Adipose tissue (tissue), 3 donors: ENCODE data around the gene CAMTA1. TPM values are rescaled to one million over a fixed set of nuclear protein-coding genes. Genes with fewer than 3 reads are reported as not detected.

Experiments
- H3K27ac ChIP-seq: one replicate; pipeline ENCODE4 v1.5.1; 2013; ENCODE audit warnings: low read depth, low read length
- WGBS, 3 donors: extraction: QIAGEN DNeasy Blood & Tissue Kit; methylation state at CpG; one replicate each; pipeline ENCODE4 v1.1.7; 2013; 5-methylcytosine and 5-hydroxymethylcytosine counted together
- polyA plus RNA-seq, 3 donors: library from polyadenylated mRNA; stranded (reverse); fragments of 200-250 nt; gene quantifications; one replicate each; pipeline ENCODE4 v1.2.3, GENCODE V29; 2013
- donor health status: healthy with polysubstance abuse.
- donor health status: Bipolar disorder and iron deficiency.
- donor health status: healthy.

CAMTA1 gene
- polyA plus RNA-seq, 3 donors = 25.7 to 111 (median 60.2) TPM

DNA sequence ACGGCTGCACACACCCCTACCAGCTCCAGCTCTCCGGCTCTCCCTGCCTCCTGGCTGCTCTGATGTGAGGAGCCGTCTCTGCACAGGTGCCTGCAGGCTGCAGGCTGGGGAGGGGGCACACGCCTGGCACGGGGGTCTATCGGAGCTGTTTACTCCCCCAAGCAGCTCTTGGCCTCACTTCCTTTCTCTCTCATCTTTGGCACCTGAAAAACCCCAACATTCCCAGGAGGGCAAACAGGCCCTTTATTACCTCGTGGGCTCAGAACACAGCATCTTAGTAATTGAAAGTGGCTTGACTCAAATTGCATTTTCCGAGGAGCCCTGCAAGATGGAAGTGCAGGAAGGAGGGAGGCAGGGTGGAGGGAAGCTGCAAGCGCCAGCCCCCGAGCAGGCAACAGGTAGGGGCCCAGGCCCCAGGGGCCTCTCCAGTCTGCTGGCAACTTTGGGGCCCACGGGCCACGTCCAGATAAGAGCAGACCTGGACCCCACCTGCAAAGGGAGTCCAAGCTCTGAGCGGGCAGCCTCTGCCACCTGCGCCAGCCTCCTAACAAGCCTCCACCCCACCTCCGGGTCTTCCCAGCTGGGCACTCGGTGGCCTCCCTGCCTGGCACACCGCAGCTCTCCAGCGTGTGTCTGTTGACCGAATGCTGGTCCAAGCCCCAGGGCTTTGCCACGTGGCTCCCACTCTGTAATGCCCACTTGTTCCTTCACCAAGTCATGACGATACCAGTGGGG, 722.2 kb downstream of the CAMTA1 start:
- WGBS, 3 donors = 85 to 89% (median 86%) methylated on average over 20 to 21 of the region's 21 CpGs

DNA sequence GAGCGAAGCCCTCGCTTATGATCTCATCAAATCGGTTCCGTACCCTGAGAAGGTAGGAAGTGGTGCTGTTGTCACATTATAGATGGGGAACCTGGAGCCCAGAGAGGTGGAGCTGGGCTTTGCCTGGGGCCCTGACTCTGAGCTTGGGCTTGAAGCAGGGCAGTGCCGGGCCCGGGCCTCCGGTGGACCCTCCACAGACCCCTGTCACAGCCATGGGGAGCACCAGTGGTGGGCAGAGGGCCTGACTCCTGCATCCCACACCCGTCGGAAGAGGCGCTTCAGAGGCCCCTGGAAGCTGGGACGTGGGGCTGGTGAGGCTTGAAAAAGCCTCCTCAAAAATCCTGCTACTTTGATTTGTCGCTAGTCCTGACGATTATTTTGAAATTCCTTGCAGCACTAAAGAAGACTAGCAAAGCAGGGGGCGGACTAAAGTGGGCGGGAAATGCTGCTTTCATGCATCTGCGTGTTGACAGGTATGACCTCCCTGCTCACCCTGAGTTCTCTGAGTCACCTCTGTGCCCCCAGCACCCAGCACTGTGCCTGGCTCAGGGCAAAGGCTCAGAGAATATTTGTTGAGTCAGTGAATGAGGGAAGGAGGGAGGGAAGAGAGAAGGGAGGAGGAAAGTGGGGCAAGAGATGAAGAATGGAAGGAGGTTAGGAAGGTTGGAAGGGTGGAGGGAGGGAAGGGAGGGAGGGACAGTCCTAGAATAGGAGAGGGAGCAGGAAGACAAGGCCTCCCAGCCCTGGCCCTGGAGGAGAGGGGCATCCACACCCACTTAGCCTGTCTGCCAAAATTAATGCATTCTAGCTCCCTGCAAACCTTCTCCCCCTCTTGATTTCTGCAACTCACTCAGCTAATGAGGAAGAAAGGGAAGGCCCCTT, 723.0 kb downstream of the CAMTA1 start:
- 82 to 90% (median 90%) methylated on average over 16 of the region's 16 CpGs for WGBS, 3 donors

More for the DNA sequence above, 722.2 kb downstream of the CAMTA1 start:
- H3K27ac ChIP-seq = no peak overlapping the region

DNA sequence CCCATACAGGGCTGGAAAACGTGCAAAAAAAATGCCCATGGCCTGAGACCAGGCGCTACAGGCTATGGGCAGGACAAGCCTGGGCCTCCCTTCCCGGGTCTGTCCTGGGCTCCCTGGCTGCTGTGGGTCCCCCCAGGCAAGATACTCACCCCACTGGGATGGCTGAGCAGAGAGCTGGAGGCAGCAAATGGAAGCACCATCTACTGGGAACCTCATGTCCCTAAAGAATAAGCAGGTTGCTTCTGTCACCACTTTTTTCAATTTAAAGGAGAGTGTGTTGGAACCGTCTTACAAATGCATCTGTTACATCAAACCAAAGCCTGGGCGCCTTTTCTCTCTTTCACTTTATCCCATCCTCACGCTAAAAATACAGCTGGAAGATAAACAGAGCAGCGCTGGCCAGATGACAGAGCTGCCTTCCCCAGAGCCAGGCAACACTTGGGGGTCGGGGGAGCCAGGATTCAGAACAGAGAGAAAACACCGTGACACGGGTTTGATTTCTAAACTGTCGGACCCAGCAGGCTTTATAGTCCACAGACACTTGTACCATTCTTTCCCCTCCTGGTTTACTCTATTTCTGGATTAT, 723.8 kb downstream of the CAMTA1 start:
- WGBS, 3 donors = 70 to 78% (median 73%) methylated on average over 11 of the region's 11 CpGs
- H3K27ac ChIP-seq = no peak overlapping the region

More for the DNA sequence above, 723.0 kb downstream of the CAMTA1 start:
- H3K27ac ChIP-seq = no peak overlapping the region

DNA sequence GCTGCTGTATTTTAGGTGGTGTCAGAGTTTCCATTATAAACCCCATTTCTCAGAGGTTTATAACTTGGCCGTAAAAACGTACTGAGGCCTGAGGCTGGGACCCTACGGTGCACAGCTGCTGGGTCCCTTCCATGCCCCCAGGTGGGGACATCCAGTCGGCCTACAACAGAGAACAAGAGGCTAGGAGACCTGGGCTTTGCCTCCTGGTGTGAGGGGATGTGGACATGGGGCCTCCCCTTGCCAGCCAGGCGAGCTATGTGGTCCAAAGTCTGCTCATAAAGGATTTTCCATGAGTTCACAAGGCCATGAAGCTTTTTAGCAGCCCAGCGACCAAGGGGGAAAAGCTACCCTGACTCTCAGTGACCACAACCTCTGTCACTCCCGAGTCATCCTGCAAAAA, 724.3 kb downstream of the CAMTA1 start:
- 72 to 83% (median 72%) methylated on average over 7 of the region's 7 CpGs for WGBS, 3 donors
- no peak overlapping the region for H3K27ac ChIP-seq

DNA sequence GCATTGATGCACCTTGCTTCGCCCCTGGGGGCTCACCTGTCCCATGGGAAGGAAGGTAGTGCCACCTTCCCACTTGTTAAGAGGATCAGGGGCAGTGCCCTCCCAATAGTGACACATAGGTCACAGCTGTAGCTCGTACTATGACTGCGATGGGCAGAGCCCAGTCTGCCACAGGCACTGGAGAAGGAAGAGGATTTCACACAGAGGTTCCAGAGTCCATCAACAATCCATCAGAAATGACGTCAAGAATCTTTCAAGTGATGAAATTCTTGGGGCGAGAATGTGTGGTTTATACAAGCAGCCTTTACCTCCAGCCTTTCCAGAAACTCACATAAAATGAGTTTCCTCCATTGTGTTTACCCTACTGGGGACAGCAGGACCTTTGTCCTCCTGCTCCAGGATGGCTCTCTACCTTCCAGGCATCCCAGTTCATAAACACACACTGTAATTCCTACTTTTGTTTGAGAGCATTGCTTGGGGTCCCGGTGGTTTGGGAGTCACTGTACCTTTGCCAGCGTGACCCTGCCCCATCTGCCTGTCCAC, 725.2 kb downstream of the CAMTA1 start:
- WGBS, 3 donors = 83 to 84% methylated on average over 7 of the region's 7 CpGs; no CpG with 5 or more reads in 1 of the 3 donors

DNA sequence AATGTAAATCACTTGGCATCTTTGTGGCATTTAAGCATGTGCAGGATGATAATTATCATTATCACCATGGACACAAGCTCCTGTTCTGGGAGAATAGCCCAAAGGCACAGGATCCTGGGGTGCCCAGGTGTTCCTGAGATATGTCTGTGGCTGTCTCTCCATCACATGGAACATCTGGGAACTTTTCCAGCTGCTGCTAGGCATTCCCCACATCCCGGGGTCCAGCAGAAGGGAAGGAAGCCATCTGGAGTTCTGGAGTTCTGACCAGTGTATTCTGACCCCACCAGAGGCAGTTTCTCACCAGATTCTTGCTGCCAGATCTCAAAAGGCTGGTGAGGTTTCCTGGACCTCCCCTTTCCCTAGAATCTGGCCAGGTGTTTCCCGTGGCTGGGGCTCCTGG, 726.1 kb downstream of the CAMTA1 start:
- H3K27ac ChIP-seq = no peak overlapping the region
- WGBS, 3 donors = 24 to 42% (median 36%) methylated on average over 2 of the region's 2 CpGs

More for the DNA sequence above, 725.2 kb downstream of the CAMTA1 start:
- no peak overlapping the region for H3K27ac ChIP-seq

DNA sequence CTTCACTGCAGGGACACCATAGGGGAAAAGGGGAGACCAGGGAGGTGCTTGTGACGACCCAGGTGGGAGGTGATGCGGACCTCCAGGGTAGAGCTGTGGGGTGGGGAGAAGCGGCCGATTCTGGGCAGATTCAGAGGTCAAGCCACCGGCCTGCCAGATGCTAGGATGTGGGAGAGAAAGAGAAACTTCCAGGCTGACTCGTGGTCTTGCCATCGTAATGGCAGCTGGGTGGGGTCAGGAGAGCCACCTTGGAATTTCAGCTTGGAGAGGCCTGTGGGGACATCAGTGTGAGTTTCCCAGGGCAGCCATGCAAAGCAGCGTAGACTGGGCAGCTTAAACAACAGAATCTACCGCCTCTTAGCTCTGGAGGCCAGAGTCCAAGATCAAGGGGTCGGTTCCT, 727.8 kb downstream of the CAMTA1 start:
- no peak overlapping the region for H3K27ac ChIP-seq
- 89 to 94% (median 89%) methylated on average over 10 of the region's 10 CpGs for WGBS, 3 donors

DNA sequence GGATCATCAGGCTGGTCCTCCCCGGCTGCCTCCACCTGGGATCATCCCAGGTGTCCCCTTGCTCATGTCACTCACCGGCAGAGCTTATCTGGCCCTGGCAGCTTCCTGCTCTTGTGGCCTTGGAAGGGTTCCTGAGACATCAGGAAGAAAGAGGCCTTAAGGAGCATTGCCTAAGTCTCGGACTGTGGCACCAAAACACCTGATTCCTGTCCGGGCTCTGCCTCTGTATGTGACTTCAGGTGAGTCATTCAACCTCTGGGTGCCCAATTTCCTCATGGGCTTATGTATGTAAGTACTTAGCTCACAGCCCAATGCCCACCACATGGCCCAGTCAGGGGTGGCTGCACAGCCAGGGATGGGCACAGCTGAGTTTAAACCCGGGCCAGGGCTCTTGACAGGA, 729.9 kb downstream of the CAMTA1 start:
- WGBS, 3 donors = 42 to 80% (median 77%) methylated on average over 5 of the region's 5 CpGs
- H3K27ac ChIP-seq = no peak overlapping the region

DNA sequence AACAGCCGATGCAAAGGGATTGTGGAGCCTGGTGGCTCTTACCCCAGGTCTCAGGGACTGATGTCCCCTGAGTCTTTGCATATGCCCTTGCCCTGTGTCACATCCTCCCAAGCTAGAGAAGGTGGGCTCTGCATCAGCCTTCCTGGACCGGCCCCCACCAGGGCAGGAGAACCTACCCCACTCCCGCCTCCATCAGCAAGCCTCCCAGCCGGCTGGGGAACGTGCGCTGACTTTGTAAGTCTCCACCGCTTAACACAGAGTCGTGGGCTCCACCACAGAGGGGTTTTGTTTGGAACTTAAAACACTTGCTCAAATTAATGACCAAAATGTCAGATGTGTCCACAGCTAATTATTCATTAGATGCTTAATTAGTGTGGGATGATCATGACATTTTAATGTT, 730.6 kb downstream of the CAMTA1 start:
- WGBS, 3 donors = 73 to 92% (median 90%) methylated on average over 8 of the region's 8 CpGs
- no peak overlapping the region for H3K27ac ChIP-seq

DNA sequence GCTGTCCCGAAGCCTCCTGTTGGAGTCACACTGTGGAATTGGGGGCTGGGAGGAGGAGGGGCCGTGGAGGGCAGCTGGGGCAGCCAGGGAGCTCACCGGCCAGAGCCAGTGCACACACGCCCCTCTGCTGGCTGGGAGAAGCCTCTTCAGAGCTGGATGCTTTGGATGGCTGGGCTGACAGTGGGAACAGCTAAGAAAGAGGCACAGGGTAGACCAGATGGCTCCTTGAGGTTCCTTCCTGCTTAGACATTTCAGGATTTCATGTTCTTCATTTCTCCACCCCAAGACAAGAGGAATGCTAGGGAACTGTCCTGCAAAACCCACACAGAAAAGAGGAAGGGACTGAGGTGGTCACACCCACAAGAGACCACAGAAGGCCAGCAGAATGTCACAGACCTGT, 731.1 kb downstream of the CAMTA1 start:
- WGBS, 3 donors = 57 to 69% (median 67%) methylated on average over 4 of the region's 4 CpGs
- no peak overlapping the region for H3K27ac ChIP-seq

DNA sequence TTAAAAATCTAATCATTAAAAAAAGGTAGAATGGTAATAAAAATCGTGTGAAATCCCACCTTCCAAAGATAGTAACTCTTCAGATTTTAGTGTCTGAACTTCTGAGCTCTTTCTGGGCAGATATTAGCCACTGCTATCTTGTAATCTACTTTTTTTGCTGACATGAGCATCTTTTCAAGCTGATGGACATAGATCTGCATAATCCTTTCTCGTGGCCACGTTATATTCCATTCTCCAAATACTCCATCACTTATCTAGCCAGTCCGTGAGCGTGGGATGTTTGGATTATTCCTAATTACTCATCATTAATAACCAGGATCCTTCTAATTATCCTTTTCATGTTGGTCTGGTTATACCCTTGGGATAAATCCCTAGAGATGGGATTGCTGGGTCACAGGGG, 731.7 kb downstream of the CAMTA1 start:
- WGBS, 3 donors = 83 to 87% (median 85%) methylated on average over 5 of the region's 5 CpGs
- no peak overlapping the region for H3K27ac ChIP-seq

DNA sequence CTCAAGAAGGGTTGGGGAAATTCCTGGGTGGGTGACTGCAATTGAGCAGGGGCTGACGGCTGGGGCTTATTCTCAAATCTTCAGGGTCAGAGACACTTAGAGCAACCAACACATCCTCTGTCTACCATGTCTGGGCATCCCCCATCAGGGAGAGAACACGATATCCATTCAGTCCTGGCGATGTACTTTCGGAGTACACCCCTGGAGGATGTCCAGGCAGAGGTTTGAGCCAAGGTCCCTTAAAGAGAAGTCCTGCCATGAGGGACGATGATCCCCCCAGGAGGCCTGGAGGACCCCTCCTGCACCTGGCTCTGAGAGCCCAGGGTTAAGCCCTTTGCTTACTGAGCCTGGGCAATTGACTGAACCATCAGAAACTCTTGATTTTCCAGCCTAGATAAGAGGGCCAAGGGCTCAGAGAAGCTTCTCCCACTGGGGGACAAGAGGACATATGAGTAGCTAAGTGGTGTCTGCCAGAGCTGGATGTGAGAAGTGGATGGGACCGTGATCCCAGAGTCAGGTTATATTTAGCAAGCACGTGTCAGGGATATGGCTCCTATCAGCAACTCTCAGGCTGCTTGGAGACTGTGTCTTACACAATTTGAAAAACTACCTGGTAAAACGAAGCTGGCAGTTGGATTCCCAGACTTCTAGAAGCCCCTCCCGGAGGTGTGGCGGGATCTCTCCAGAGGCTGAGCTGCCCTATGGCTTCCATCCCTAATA, 732.5 kb downstream of the CAMTA1 start:
- H3K27ac ChIP-seq = no peak overlapping the region
- WGBS, 3 donors = 73 to 85% (median 81%) methylated on average over 10 of the region's 10 CpGs

DNA sequence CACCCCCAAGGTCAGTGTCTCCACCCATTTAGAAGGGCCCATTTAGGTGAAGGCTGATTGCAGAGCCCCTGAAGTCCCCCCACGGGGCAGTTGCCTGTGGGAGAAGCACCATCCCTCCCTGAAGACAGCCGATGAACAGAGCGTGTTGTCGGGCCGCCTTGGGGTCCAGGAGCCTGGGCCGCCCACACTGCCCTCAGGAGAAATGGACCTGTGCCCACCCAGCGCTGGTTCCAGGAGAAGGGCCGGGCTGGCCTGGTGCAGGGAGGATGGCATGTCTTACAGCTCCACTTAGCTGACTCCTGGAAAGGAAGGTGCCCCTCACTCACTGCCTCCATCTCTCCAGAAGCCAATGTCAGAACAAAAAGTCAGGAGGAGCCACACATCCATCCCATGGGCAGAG, 733.2 kb downstream of the CAMTA1 start:
- H3K27ac ChIP-seq = no peak overlapping the region
- WGBS, 3 donors = 86 to 95% (median 94%) methylated on average over 8 of the region's 8 CpGs

DNA sequence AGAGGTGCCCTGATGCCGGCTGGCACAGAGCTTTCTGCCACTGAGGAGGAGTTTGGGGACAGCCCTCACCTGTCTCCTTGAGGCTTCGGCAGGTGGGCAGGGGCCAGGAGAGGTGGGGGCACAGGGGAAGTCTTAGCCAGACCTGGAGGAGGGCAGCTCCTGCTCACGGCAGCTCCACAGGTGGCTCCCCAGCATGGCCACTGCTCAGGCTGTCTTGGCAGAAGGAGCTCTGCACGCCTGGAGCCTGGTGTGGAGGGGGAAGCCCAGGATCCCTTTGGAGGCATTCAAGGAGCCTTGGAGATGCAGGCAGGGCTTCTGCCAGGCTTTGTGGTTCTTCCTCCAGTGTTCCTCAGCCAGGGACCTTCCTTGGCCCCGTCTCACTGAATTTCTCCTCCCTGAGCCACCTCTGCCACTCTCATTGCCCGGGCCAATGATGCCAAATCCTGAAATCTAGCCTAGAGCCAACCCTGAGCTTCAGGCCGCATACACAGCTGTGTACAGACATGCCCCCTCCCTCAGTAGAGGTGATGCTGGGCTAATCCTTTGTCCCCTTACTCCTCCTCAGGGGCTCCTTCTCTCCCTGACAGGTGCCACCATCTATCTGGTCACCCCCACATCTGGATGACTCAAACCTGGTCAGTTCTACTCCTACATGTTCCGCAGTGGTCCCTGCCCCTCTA, 734.1 kb downstream of the CAMTA1 start:
- no peak overlapping the region for H3K27ac ChIP-seq
- WGBS, 3 donors = 78 to 94% (median 93%) methylated on average over 8 of the region's 8 CpGs

DNA sequence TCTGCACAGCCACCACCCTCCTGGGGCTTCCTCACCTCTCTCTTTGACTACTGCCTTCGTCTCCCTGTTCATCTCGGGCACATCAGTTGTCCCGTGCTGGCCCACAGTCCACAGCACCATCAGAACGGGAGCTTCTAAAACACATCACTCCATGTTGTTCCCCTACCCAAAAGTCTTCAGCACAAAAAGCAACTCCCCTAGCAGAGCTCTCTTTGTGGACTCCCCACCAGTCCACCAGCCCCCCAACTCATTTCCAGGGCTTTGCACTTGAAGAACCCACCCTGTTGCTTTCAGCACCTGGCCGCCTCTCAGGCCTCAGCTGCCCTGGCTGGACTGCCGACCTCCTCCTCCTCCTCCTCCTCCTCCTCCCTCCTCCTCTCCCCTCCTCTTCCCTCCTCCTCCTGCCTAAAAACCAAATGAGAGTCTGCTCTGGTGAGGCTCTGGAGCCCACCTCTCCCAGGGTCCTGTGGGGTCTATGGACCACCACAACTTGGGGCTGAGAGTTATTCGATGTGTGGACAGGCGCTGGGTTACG, 734.7 kb downstream of the CAMTA1 start:
- WGBS, 3 donors = 70 to 89% (median 83%) methylated on average over 9 of the region's 9 CpGs

DNA sequence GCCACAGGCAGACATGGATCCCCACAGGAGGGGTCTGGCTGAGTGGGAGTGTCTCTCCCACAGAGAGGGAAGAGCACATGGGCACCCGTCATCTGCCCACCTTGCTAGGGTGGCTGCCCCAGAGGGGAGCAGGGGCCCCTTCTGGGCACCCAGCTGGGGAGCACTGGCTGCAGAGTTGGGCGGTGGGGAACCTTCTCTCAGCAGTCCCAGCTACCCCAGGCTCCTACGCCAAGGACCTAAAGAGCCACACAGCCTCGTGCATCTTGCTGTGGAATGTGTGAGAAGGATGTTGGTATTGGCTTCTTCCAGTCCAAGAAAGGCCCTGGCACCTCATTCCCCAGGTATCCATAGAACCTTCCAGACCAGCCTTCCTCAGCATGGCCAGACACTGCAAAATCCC, 735.2 kb downstream of the CAMTA1 start:
- no peak overlapping the region for H3K27ac ChIP-seq
- 81 to 85% (median 83%) methylated on average over 4 of the region's 4 CpGs for WGBS, 3 donors

More for the DNA sequence above, 734.7 kb downstream of the CAMTA1 start:
- no peak overlapping the region for H3K27ac ChIP-seq
